IMR-90 (cell line): Measurements from ENCODE around the gene ANAPC5.

ENCODE experiments used
- BHLHE40 ChIP-seq: fragments of 150-350 bp; IDR thresholded peaks from 2 replicates; pipeline ENCODE4 v1.6.1; 2016; ENCODE audit warnings: mild to moderate bottlenecking, low read depth, low read length
- CTCF ChIP-seq: conservative IDR thresholded peaks from 2 replicates; pipeline ENCODE4 v1.5.1; 2012; ENCODE audit warnings: mild to moderate bottlenecking, low read depth, low read length, improper control_type of control experiment

DNA sequence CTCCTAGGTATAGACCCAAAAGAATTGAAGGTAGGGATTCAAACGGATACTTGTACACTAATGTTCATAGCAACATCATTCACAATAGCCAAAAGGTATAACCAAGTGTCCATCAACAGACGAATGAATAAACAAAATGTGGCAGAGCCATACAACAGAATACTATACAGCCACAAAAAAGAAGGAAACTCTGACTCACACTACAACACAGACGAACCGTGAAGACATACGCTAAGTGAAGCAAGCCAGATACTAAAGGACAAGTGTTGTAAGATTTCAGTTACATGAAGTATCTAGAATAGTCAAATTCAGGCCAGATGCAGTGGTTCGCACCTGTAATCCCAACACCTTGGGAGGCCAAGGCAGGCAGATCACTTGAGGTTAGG, 74.8 kb downstream of the ANAPC5 start:
- TF ChIP-seq CTCF = no peak
- TF ChIP-seq BHLHE40 = no peak
